ENCODE measurements around the gene PCK2. TPM values are rescaled to one million over a fixed set of nuclear protein-coding genes. Genes with fewer than 3 reads are reported as not detected.

Gene PCK2
- total and polyA plus RNA-seq, 2 of the 8 experiments (the other 6 are each of a cell fraction or from before 2014, with no cell fraction given) = 81.9 to 115 TPM

GRCh38 chr14:24123424-24124417 is 29.6 kb downstream of the PCK2 start:
- H4K91ac ChIP-seq (replicated peaks; ENCODE audit: insufficient read length, low read length) = no peak overlapping the region
- H2BK5ac ChIP-seq (ENCODE audit: low read depth, low read length) = no peak overlapping the region
- H3K56ac ChIP-seq (replicated peaks; ENCODE audit: insufficient read length, low read depth, low read length) = no peak overlapping the region
- H4K8ac ChIP-seq (ENCODE audit: extremely low read depth, insufficient read depth, low read length) = no peak overlapping the region
- FAIRE-seq (no peak), DNase-seq (ENCODE audit: low read depth in 1 of 2, low spot score in 2 of 2) (no peak)
- no peaks in the 10 kb centered on the region for H3K79me1 ChIP-seq (ENCODE audit: low read depth, low read length)
- no peak overlapping the region for H2BK12ac ChIP-seq (ENCODE audit: low read depth, low read length)
- no peak overlapping the region for H4K5ac ChIP-seq (ENCODE audit: insufficient read length, low read depth, low read length)
- no peak overlapping the region for H3K14ac ChIP-seq (ENCODE audit: insufficient read length)
- H2AFZ ChIP-seq (ENCODE audit: low read length) = no peak overlapping the region
- no peaks in the 10 kb centered on the region for H3K23me2 ChIP-seq (ENCODE audit: low read depth, low read length)
- no peaks in the 10 kb centered on the region for H3K79me2 ChIP-seq (ENCODE audit: control insufficient read depth in 1 of 2, insufficient read depth in 2 of 2, low read length in 2 of 2)
- H3K9me3 ChIP-seq (ENCODE audit: insufficient read depth in 2 of 2, low read depth in 1 of 2, low read length in 1 of 2) = no peaks in the 10 kb centered on the region
- no peak overlapping the region for H2BK120ac ChIP-seq (replicated peaks; ENCODE audit: low read depth, low read length)
- no peak overlapping the region for H3K27ac ChIP-seq (ENCODE audit: low read depth, low read length)
- no peak overlapping the region for H3K9ac ChIP-seq (replicated peaks in 1 of 4; ENCODE audit: extremely low read depth in 1 of 4, low read depth in 3 of 4, low read length in 3 of 4)
- ChIA-PET POLR2A (ENCODE audit: partially characterized antibody) (interaction anchor here (0.6 to 11.1 kb wide), 9 partner anchors 7 to 83 kb away, joined by 3 to 96 read pairs (median 3); partner anchors contain the start of genes DCAF11, IRF9, NRL and PCK2), CTCF (ENCODE audit: partially characterized antibody) (interaction anchor here (0.7 to 1.5 kb wide), 2 partner anchors 16 to 43 kb away, joined by 3 read pairs; no protein-coding TSS in a partner anchor)
- no peak overlapping the region for H3K23ac ChIP-seq (ENCODE audit: insufficient read length)
- H2BK15ac ChIP-seq (ENCODE audit: low read length) = no peak overlapping the region
- peaks cover 0 to 3% of the 10 kb centered on the region in 2 experiments for H4K20me1 ChIP-seq (replicated peaks in 1 of 2; ENCODE audit: control insufficient read depth in 1 of 2, insufficient read depth in 2 of 2, low read length in 2 of 2)
- peaks cover 7 to 28% (median 23%) of the 10 kb centered on the region in 4 experiments; a peak in 6 of 8 replicates for H3K36me3 ChIP-seq (ENCODE audit: control insufficient read depth in 2 of 4, insufficient read depth in 4 of 4, low read length in 3 of 4)
- no peak overlapping the region for H3K4ac ChIP-seq (replicated peaks; ENCODE audit: insufficient read length, low read depth, low read length)
- H3K18ac ChIP-seq (ENCODE audit: extremely low read depth, low read length) = no peak overlapping the region
- no peak overlapping the region for H2BK20ac ChIP-seq (ENCODE audit: low read length)
- no peak overlapping the region for H2AK5ac ChIP-seq (ENCODE audit: low read depth, low read length)
- H3K4me2 ChIP-seq (ENCODE audit: insufficient read depth in 1 of 2, low read depth in 2 of 2, low read length in 2 of 2) = no peak overlapping the region
- 85% methylated on average over 9 of the region's 9 CpGs; no CpG with 5 or more reads in 1 of the 2 experiments for WGBS, 2 experiments (ENCODE audit: extremely low coverage in 1 of 2, insufficient coverage in 1 of 2, insufficient read length in 1 of 2, insufficient replicate concordance in 2 of 2, low coverage in 1 of 2, low lambda C conversion rate in 2 of 2, missing lambda C conversion rate in 1 of 2)
- no peak overlapping the region for H3K4me3 ChIP-seq (ENCODE audit: extremely low read depth in 1 of 4, insufficient read depth in 2 of 4, low read depth in 3 of 4, low read length in 4 of 4)
- H3K4me1 ChIP-seq (replicated peaks in 1 of 4; ENCODE audit: control insufficient read depth in 3 of 4, insufficient read depth in 4 of 4, low read length in 3 of 4) = no peaks in the 10 kb centered on the region
- no peaks in the 10 kb centered on the region for H3K27me3 ChIP-seq (replicated peaks in 1 of 4; ENCODE audit: control insufficient read depth in 3 of 4, extremely low read depth in 1 of 4, insufficient read depth in 3 of 4, low read length in 3 of 4)
- TF ChIP-seq TBP (IDR thresholded peaks at IDR 0.05; ENCODE audit: low read depth, low read length) (no peak), MAFK (IDR thresholded peaks at IDR 0.05; ENCODE audit: low read depth, low read length) (no peak), TEAD4 (IDR thresholded peaks at IDR 0.05; ENCODE audit: low read depth, low read length) (no peak), CHD1 (IDR thresholded peaks at IDR 0.05; ENCODE audit: low read depth, low read length) (no peak), POU5F1 (IDR thresholded peaks at IDR 0.05; ENCODE audit: low read depth, low read length) (no peak), BACH1 (IDR thresholded peaks at IDR 0.05; ENCODE audit: low read length) (no peak), JUND (IDR thresholded peaks at IDR 0.05; ENCODE audit: low read length) (no peak), RBBP5 (IDR thresholded peaks at IDR 0.05; ENCODE audit: borderline replicate concordance, low read depth, low read length) (no peak), CTBP2 (IDR thresholded peaks at IDR 0.05; ENCODE audit: borderline replicate concordance, insufficient read depth, insufficient read length, low read length) (no peak)

Measured in H1 (cell line).